ENCODE data around the gene HS6ST2. TPM values are rescaled to one million over a fixed set of nuclear protein-coding genes. Genes with fewer than 3 reads are reported as not detected.

HS6ST2 gene
- total RNA-seq, 1 donor from 2014 or later = 0.92 TPM

- H3K36me3 ChIP-seq = no peaks in the 10 kb centered on the region
- H3K9me3 ChIP-seq = no peaks in the 10 kb centered on the region
- H3K4me3 ChIP-seq = no peak overlapping the region
- DNase-seq (no peak), ATAC-seq (peak in 1 of 2 donors; percentile 84)
- intact Hi-C loops (cut with DNase I) = no loop called here
- no peak overlapping the region for H3K27ac ChIP-seq
- no peaks in the 10 kb centered on the region for H3K27me3 ChIP-seq (ENCODE audit: low read depth)
- no peak for TF ChIP-seq CTCF (IDR thresholded peaks at IDR 0.05)
- no peaks in the 10 kb centered on the region for H3K4me1 ChIP-seq
Observed at GRCh38 chrX:132791714-132792113, 166.7 kb downstream of the HS6ST2 start.

DNA sequence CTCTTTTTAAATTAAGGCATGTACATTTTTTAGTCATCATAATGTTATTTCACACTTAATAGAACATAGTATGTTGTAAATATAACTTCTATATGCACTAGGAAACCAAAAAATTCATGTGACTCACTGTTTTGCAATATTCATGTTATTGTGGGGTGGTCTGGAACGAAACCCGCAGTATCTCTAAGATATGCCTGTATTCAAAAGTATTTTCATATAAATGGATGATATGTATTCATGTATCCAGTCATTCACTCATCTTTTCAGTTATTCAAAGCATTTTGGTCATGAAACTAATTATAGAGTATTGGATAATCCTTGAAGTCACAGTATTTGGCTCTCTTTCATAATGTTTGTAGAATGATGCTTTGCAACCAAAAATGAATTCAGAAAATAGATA lies 168.1 kb downstream of the HS6ST2 start:
- Histone ChIP-seq H3K4me1 (no peaks in the 10 kb centered on the region), H3K9me3 (no peaks in the 10 kb centered on the region), H3K4me3 (no peak overlapping the region), H3K36me3 (no peaks in the 10 kb centered on the region), H3K27ac (no peak overlapping the region), H3K27me3 (ENCODE audit: low read depth) (no peaks in the 10 kb centered on the region)
- DNase-seq (no peak), ATAC-seq (no peak)
- intact Hi-C loops (cut with DNase I) = no loop called here
- TF ChIP-seq CTCF (IDR thresholded peaks at IDR 0.05) = no peak

DNA sequence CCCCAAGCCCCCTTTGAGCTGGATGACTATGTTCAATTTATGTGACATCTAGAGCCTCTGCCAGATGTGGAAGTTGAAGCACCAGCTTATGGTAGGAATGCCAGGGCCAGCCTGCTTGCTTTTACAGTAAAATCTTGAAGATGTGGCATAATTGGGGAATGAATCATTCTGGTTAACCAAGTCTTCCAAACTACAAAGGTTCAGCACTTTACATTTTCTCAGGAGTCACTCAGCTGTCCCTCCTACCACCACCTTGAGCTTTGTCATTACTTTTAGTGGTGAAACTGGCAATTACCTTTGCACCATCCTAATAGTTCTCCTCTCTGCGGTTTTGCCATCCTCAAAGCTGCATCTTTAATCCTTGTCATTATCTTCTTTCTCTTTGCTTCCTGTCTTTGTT lies 172.2 kb downstream of the HS6ST2 start:
- Histone ChIP-seq H3K4me3 (no peak overlapping the region), H3K27ac (no peak overlapping the region), H3K27me3 (ENCODE audit: low read depth) (no peaks in the 10 kb centered on the region), H3K36me3 (no peaks in the 10 kb centered on the region), H3K9me3 (no peaks in the 10 kb centered on the region), H3K4me1 (no peaks in the 10 kb centered on the region)
- ATAC-seq (no peak), DNase-seq (no peak)
- no peak for TF ChIP-seq CTCF (IDR thresholded peaks at IDR 0.05)
- intact Hi-C loops (cut with DNase I) = no loop called here

- no peak overlapping the region for H3K27ac ChIP-seq
- intact Hi-C loops (cut with DNase I) = no loop called here
- no peak overlapping the region for H3K4me3 ChIP-seq
- no peaks in the 10 kb centered on the region for H3K36me3 ChIP-seq
- no peaks in the 10 kb centered on the region for H3K4me1 ChIP-seq
- DNase-seq (no peak), ATAC-seq (no peak)
- no peak for TF ChIP-seq CTCF (IDR thresholded peaks at IDR 0.05)
- H3K27me3 ChIP-seq (ENCODE audit: low read depth) = no peaks in the 10 kb centered on the region
- no peaks in the 10 kb centered on the region for H3K9me3 ChIP-seq
Observed at GRCh38 chrX:132778917-132779316, 179.5 kb downstream of the HS6ST2 start.

DNA sequence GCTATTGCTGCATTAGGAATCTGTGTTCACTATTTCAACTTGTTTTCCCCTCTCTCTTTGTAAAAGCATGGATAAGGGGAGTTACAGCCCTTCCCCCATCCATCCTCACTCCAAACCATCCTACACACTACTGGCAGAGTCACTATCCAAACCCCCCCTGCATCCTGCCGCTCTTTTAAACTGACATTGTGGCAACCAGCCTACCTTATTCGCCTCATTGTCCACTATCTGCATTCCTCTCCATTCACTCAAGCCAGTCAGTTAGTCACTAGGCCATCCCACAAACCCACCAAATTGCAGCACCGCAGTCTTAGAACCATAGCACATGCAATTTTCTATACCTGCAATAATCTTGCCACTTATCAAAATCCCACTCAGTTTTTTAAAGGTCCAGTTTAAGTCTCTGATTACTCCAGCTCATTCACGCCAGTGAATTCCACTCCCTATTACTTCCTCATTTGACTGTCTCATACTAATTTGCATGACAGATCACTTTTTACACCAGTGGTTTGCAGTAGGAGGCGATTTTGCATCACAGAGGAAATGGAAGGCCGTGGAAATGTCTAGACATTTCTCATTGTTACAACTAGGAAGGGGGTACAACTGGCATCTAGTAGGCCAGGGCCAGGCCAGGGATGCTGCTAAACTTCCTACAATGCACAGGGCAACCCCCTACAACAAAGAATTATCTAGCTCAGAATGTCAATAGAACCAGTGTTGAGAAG lies 181.8 kb downstream of the HS6ST2 start:
- DNase-seq (no peak), ATAC-seq (no peak)
- no peaks in the 10 kb centered on the region for H3K27me3 ChIP-seq (ENCODE audit: low read depth)
- intact Hi-C loops (cut with DNase I) = no loop called here
- H3K9me3 ChIP-seq = no peaks in the 10 kb centered on the region
- no peaks in the 10 kb centered on the region for H3K4me1 ChIP-seq
- no peak overlapping the region for H3K27ac ChIP-seq
- no peaks in the 10 kb centered on the region for H3K36me3 ChIP-seq
- no peak overlapping the region for H3K4me3 ChIP-seq
- TF ChIP-seq CTCF (IDR thresholded peaks at IDR 0.05) = no peak
